K562 (cell line): ENCODE data around the gene USHBP1. TPM values are rescaled to one million over a fixed set of nuclear protein-coding genes. Genes with fewer than 3 reads are reported as not detected.
A peak's percentile ranks its signal among the peaks of the same experiment; 100 is the strongest.

ENCODE experiments used
- CBFA2T2 ChIP-seq: fragments of 450-650 bp; conservative IDR thresholded peaks from 2 replicates; pipeline ENCODE4 v1.6.1; 2017; ENCODE audit warnings: mild to moderate bottlenecking
- NFIC ChIP-seq: fragments of 450-650 bp; IDR thresholded peaks from 2 replicates; pipeline ENCODE4 v1.6.1; 2017; ENCODE audit warnings: mild to moderate bottlenecking, inconsistent platforms
- NFYB ChIP-seq: IDR thresholded peaks from 2 replicates; pipeline ENCODE4 v1.6.1; 2011; ENCODE audit warnings: mild to moderate bottlenecking, moderate library complexity; ENCODE audit not compliant: insufficient read length; ENCODE audit errors: extremely low read depth
- NONO ChIP-seq, 2 experiments: fragments of 200-400 bp in 1 of 2; fragments of 450-650 bp in 1 of 2; formaldehyde crosslinking in 1 of 2; IDR thresholded peaks; 2 replicates each; pipeline ENCODE4 v1.6.1; 2017; ENCODE audit warnings: low read depth in 2 of 2, mild to moderate bottlenecking in 2 of 2, moderate library complexity in 2 of 2, low read length in 1 of 2
- PHF8 ChIP-seq: fragments of 200-600 bp; sonication (generic); IDR thresholded peaks from 2 replicates; pipeline ENCODE4 v1.6.1; 2012; ENCODE audit warnings: mixed run types, mild to moderate bottlenecking, inconsistent platforms, low read length, moderate library complexity, borderline replicate concordance
- RUNX1 ChIP-seq: sonication (generic); IDR thresholded peaks from 2 replicates; pipeline ENCODE4 v1.6.1; 2016; ENCODE audit warnings: antibody characterized with exemption, low read depth
- ZNF785 ChIP-seq: fragments of 250-450 bp; sonication (Bioruptor Pico); IDR thresholded peaks from 2 replicates; pipeline ENCODE4 v1.4.0; 2020; ENCODE audit warnings: mild to moderate bottlenecking
- polyA plus RNA-seq, 8 experiments: library from polyadenylated mRNA; depleted of rRNA in 4 of 8; stranded (reverse) in 5 of 8; unstranded in 3 of 8; fragments of >200 nt; fragmentation: Nextera tagmentation in 2 of 8; fragmentation: Illumina TruSeq in 1 of 8; extraction: Ambion mirVana in 2 of 8; extraction: Trizol in 1 of 8; gene quantifications; 2 replicates each; pipeline versions ENCODE4 v1.2.1 to v1.2.3, GENCODE V29; 2011 to 2014; ENCODE audit warnings: inconsistent platforms in 1 of 8, missing spikeins in 1 of 8
- total RNA-seq, 7 experiments: library from RNA; depleted of rRNA in 6 of 7; stranded (reverse); fragments of >200 nt in 6 of 7; fragmentation: Illumina TruSeq in 2 of 7; extraction: Trizol in 2 of 7; gene quantifications; 2 replicates each; pipeline versions ENCODE4 v1.2.1 to v1.2.3, GENCODE V29; 2011 to 2021; ENCODE audit warnings: low replicate concordance in 1 of 7
- TF ChIP-seq, protein P1 (sequence below), 2 experiments: fragments of 450-650 bp; conservative IDR thresholded peaks; 2 replicates each; pipeline ENCODE4 v1.6.1; 2017; ENCODE audit warnings: mild to moderate bottlenecking in 2 of 2, moderate library complexity in 2 of 2
- TF ChIP-seq, protein P2 (sequence below): fragments of 450-650 bp; formaldehyde crosslinking; IDR thresholded peaks from 2 replicates; pipeline ENCODE4 v1.4.0; 2020; ENCODE audit warnings: mild to moderate bottlenecking, moderate library complexity
- TF ChIP-seq, protein P3 (sequence below): fragments of 250-450 bp; sonication (Bioruptor Pico); IDR thresholded peaks from 2 replicates; pipeline ENCODE4 v1.4.0; 2020
- TF ChIP-seq, protein P4 (sequence below): fragments of 250-450 bp; sonication (Bioruptor Pico); IDR thresholded peaks from 2 replicates; pipeline ENCODE4 v1.5.0; 2022; ENCODE audit warnings: mild to moderate bottlenecking
- TF ChIP-seq, protein P5 (sequence below): fragments of 450-650 bp; formaldehyde crosslinking; IDR thresholded peaks from 2 replicates; pipeline ENCODE4 v1.4.0; 2022; ENCODE audit warnings: missing genetic modification characterization

The USHBP1 gene
- total and polyA plus RNA-seq, 9 of the 15 experiments (the other 6 are each of a cell fraction or from before 2014, with no cell fraction given): 0.03 to 0.10 (median 0.05) TPM; not detected in 5

DNA sequence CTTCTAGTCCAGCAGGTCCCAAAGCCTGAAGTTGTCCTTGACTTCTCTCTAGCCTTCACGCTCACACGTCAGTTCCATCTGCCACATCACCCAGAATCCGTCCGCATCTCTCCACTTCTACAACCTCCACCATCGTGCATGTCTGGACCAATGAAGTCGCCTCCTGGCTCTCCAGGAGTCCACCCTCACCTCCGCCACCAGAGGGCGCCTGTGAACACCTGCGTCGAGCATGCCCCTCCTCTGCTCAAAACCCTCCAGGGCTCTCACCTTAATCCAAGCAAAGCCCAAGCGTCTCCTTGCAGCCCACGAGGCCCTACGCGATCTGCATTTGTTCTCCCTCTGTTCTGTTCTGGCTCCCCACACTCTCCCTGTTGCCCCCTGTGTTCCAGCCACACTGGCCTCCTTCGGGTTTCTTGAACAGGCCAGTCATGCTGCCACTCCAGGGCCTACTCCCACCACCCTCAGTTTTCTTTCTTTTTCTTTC, 3.7 kb downstream of the USHBP1 start (continued):
- TF ChIP-seq, protein P1, sequence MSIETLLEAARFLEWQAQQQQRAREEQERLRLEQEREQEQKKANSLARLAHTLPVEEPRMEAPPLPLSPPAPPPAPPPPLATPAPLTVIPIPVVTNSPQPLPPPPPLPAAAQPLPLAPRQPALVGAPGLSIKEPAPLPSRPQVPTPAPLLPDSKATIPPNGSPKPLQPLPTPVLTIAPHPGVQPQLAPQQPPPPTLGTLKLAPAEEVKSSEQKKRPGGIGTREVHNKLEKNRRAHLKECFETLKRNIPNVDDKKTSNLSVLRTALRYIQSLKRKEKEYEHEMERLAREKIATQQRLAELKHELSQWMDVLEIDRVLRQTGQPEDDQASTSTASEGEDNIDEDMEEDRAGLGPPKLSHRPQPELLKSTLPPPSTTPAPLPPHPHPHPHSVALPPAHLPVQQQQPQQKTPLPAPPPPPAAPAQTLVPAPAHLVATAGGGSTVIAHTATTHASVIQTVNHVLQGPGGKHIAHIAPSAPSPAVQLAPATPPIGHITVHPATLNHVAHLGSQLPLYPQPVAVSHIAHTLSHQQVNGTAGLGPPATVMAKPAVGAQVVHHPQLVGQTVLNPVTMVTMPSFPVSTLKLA (conservative IDR thresholded peaks at IDR 0.05): peak; percentile 56 to 60; a peak in 3 of 4 replicates
- TF ChIP-seq ZNF785 (no peak), RUNX1 (0 out of 2 replicates have a peak, but pooled peaks have one; percentile 18), NONO (IDR thresholded peaks at IDR 0.05; ENCODE audit: low read depth in 2 of 2, low read length in 1 of 2) (0 out of 4 replicates have a peak, but pooled peaks of 1 of the 2 experiments have one; percentile 33), NFYB (no peak), PHF8 (peak; percentile 41; the same call in 1 of the 2 replicates), CBFA2T2 (no peak), NFIC (no peak)
- TF ChIP-seq, protein P2, sequence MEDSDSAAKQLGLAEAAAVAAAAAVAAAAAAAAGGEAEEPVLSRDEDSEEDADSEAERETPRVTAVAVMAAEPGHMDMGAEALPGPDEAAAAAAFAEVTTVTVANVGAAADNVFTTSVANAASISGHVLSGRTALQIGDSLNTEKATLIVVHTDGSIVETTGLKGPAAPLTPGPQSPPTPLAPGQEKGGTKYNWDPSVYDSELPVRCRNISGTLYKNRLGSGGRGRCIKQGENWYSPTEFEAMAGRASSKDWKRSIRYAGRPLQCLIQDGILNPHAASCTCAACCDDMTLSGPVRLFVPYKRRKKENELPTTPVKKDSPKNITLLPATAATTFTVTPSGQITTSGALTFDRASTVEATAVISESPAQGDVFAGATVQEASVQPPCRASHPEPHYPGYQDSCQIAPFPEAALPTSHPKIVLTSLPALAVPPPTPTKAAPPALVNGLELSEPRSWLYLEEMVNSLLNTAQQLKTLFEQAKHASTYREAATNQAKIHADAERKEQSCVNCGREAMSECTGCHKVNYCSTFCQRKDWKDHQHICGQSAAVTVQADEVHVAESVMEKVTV: peak; percentile 40; the same call in 1 of the 2 replicates
- TF ChIP-seq, protein P3, sequence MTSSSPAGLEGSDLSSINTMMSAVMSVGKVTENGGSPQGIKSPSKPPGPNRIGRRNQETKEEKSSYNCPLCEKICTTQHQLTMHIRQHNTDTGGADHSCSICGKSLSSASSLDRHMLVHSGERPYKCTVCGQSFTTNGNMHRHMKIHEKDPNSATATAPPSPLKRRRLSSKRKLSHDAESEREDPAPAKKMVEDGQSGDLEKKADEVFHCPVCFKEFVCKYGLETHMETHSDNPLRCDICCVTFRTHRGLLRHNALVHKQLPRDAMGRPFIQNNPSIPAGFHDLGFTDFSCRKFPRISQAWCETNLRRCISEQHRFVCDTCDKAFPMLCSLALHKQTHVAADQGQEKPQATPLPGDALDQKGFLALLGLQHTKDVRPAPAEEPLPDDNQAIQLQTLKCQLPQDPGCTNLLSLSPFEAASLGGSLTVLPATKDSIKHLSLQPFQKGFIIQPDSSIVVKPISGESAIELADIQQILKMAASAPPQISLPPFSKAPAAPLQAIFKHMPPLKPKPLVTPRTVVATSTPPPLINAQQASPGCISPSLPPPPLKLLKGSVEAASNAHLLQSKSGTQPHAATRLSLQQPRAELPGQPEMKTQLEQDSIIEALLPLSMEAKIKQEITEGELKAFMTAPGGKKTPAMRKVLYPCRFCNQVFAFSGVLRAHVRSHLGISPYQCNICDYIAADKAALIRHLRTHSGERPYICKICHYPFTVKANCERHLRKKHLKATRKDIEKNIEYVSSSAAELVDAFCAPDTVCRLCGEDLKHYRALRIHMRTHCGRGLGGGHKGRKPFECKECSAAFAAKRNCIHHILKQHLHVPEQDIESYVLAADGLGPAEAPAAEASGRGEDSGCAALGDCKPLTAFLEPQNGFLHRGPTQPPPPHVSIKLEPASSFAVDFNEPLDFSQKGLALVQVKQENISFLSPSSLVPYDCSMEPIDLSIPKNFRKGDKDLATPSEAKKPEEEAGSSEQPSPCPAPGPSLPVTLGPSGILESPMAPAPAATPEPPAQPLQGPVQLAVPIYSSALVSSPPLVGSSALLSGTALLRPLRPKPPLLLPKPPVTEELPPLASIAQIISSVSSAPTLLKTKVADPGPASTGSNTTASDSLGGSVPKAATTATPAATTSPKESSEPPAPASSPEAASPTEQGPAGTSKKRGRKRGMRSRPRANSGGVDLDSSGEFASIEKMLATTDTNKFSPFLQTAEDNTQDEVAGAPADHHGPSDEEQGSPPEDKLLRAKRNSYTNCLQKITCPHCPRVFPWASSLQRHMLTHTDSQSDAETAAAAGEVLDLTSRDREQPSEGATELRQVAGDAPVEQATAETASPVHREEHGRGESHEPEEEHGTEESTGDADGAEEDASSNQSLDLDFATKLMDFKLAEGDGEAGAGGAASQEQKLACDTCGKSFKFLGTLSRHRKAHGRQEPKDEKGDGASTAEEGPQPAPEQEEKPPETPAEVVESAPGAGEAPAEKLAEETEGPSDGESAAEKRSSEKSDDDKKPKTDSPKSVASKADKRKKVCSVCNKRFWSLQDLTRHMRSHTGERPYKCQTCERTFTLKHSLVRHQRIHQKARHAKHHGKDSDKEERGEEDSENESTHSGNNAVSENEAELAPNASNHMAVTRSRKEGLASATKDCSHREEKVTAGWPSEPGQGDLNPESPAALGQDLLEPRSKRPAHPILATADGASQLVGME: no peak
- TF ChIP-seq, protein P4, sequence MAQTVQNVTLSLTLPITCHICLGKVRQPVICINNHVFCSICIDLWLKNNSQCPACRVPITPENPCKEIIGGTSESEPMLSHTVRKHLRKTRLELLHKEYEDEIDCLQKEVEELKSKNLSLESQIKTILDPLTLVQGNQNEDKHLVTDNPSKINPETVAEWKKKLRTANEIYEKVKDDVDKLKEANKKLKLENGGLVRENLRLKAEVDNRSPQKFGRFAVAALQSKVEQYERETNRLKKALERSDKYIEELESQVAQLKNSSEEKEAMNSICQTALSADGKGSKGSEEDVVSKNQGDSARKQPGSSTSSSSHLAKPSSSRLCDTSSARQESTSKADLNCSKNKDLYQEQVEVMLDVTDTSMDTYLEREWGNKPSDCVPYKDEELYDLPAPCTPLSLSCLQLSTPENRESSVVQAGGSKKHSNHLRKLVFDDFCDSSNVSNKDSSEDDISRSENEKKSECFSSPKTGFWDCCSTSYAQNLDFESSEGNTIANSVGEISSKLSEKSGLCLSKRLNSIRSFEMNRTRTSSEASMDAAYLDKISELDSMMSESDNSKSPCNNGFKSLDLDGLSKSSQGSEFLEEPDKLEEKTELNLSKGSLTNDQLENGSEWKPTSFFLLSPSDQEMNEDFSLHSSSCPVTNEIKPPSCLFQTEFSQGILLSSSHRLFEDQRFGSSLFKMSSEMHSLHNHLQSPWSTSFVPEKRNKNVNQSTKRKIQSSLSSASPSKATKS: no peak
- TF ChIP-seq, protein P5, sequence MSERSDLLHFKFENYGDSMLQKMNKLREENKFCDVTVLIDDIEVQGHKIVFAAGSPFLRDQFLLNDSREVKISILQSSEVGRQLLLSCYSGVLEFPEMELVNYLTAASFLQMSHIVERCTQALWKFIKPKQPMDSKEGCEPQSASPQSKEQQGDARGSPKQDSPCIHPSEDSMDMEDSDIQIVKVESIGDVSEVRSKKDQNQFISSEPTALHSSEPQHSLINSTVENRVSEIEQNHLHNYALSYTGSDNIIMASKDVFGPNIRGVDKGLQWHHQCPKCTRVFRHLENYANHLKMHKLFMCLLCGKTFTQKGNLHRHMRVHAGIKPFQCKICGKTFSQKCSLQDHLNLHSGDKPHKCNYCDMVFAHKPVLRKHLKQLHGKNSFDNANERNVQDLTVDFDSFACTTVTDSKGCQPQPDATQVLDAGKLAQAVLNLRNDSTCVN (CRISPR knock-in tag): peak; percentile 66; the same call in 1 of the 2 replicates
